GM12873 (cell line): ENCODE results near the gene AHRR.

Source experiments
- CTCF ChIP-seq: IDR thresholded peaks from 2 replicates; pipeline ENCODE4 v1.5.1; 2012; ENCODE audit warnings: low read depth, mild to moderate bottlenecking, moderate library complexity, low read length, control low read depth; ENCODE audit not compliant: insufficient read depth; ENCODE audit errors: missing control alignments

AHRR gene

GRCh38 chr5:355958-356357 lies 34.4 kb downstream of the AHRR start:
- TF ChIP-seq CTCF, result no peak

GRCh38 chr5:359301-359897 lies 37.9 kb downstream of the AHRR start:
- TF ChIP-seq CTCF, result no peak

GRCh38 chr5:360257-361027 lies 38.9 kb downstream of the AHRR start:
- no peak for TF ChIP-seq CTCF

GRCh38 chr5:362189-362588 lies 40.7 kb downstream of the AHRR start:
- TF ChIP-seq CTCF, result no peak

GRCh38 chr5:362978-363765 lies 41.7 kb downstream of the AHRR start:
- no peak for TF ChIP-seq CTCF

- no peak for TF ChIP-seq CTCF
Observed at GRCh38 chr5:364497-364896, 43.0 kb downstream of the AHRR start.
